ENCODE results near the gene SOD3.

DNA sequence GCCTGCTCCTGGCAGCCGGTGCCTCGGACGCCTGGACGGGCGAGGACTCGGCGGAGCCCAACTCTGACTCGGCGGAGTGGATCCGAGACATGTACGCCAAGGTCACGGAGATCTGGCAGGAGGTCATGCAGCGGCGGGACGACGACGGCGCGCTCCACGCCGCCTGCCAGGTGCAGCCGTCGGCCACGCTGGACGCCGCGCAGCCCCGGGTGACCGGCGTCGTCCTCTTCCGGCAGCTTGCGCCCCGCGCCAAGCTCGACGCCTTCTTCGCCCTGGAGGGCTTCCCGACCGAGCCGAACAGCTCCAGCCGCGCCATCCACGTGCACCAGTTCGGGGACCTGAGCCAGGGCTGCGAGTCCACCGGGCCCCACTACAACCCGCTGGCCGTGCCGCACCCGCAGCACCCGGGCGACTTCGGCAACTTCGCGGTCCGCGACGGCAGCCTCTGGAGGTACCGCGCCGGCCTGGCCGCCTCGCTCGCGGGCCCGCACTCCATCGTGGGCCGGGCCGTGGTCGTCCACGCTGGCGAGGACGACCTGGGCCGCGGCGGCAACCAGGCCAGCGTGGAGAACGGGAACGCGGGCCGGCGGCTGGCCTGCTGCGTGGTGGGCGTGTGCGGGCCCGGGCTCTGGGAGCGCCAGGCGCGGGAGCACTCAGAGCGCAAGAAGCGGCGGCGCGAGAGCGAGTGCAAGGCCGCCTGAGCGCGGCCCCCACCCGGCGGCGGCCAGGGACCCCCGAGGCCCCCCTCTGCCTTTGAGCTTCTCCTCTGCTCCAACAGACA is 4.4 kb downstream of the SOD3 start:
- TF ChIP-seq FOXM1 (IDR thresholded peaks at IDR 0.05; ENCODE audit: borderline replicate concordance, low read depth) = no peak
- no peak for TF ChIP-seq YY1 (IDR thresholded peaks at IDR 0.05; ENCODE audit: low read depth)
- TF ChIP-seq CEBPB (IDR thresholded peaks at IDR 0.05) = no peak
- TF ChIP-seq, protein P1, sequence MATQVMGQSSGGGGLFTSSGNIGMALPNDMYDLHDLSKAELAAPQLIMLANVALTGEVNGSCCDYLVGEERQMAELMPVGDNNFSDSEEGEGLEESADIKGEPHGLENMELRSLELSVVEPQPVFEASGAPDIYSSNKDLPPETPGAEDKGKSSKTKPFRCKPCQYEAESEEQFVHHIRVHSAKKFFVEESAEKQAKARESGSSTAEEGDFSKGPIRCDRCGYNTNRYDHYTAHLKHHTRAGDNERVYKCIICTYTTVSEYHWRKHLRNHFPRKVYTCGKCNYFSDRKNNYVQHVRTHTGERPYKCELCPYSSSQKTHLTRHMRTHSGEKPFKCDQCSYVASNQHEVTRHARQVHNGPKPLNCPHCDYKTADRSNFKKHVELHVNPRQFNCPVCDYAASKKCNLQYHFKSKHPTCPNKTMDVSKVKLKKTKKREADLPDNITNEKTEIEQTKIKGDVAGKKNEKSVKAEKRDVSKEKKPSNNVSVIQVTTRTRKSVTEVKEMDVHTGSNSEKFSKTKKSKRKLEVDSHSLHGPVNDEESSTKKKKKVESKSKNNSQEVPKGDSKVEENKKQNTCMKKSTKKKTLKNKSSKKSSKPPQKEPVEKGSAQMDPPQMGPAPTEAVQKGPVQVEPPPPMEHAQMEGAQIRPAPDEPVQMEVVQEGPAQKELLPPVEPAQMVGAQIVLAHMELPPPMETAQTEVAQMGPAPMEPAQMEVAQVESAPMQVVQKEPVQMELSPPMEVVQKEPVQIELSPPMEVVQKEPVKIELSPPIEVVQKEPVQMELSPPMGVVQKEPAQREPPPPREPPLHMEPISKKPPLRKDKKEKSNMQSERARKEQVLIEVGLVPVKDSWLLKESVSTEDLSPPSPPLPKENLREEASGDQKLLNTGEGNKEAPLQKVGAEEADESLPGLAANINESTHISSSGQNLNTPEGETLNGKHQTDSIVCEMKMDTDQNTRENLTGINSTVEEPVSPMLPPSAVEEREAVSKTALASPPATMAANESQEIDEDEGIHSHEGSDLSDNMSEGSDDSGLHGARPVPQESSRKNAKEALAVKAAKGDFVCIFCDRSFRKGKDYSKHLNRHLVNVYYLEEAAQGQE (IDR thresholded peaks at IDR 0.05; ENCODE audit: low read depth) = no peak
- TF ChIP-seq EP300 (IDR thresholded peaks at IDR 0.05; ENCODE audit: borderline replicate concordance) = no peak
- TF ChIP-seq MAX (IDR thresholded peaks at IDR 0.05) = no peak
- no peak for TF ChIP-seq CREB1 (IDR thresholded peaks at IDR 0.05; ENCODE audit: low read depth)
- TF ChIP-seq RAD21 (IDR thresholded peaks at IDR 0.05; ENCODE audit: low read depth) = no peak
- TF ChIP-seq TCF12 (IDR thresholded peaks at IDR 0.05; ENCODE audit: low read depth) = no peak
- TF ChIP-seq EGR1 (IDR thresholded peaks at IDR 0.05) = no peak

All from Ishikawa (cell line).